Muscle of back (tissue), 10 donors: Measurements from ENCODE around the gene WDR45B. TPM values are rescaled to one million over a fixed set of nuclear protein-coding genes. Genes with fewer than 3 reads are reported as not detected.

Experiments
- polyA plus RNA-seq, 10 donors: library from polyadenylated mRNA; unstranded; fragments of 120-200 nt; gene quantifications; one replicate each; pipeline ENCODE4 v1.2.1, GENCODE V29; 2013; ENCODE audit not compliant: insufficient read length in 10 of 10

Gene WDR45B
- polyA plus RNA-seq, 10 donors: 51.5 to 71.7 (median 58.3) TPM

Other genes starting within 250 kb of the WDR45B start
- 10 to 100 TPM; 17.0 to 29.4 (median 18.4) TPM for gene HEXD, start 230.1 kb downstream of the WDR45B start, polyA plus RNA-seq
- 10 to 100 TPM; 13.1 to 26.1 (median 19.0) TPM for gene OGFOD3, start 229.9 kb downstream of the WDR45B start, polyA plus RNA-seq
- 10 to 100 TPM; 27.8 to 39.2 (median 29.6) TPM for gene CYBC1, start 197.7 kb downstream of the WDR45B start, polyA plus RNA-seq
- 10 to 100 TPM; 55.4 to 93.2 (median 65.5) TPM for gene NARF, start 189.7 kb downstream of the WDR45B start, polyA plus RNA-seq
- 10 to 100 TPM; 34.3 to 45.3 (median 40.1) TPM for gene FOXK2, start 128.7 kb downstream of the WDR45B start, polyA plus RNA-seq
- gene RAB40B, start 50.3 kb upstream of the WDR45B start, polyA plus RNA-seq: 10 to 100 TPM; 34.7 to 51.0 (median 44.1) TPM
- gene FN3KRP, start 68.3 kb upstream of the WDR45B start, polyA plus RNA-seq: 10 to 100 TPM; 24.0 to 36.4 (median 30.0) TPM
- 10 to 100 TPM; 12.2 to 19.9 (median 15.9) TPM for gene FN3K, start 87.2 kb upstream of the WDR45B start, polyA plus RNA-seq
- gene TBCD, start 103.6 kb upstream of the WDR45B start, polyA plus RNA-seq: 10 to 100 TPM; 53.5 to 86.2 (median 60.0) TPM
- 1 to 10 TPM in 2 of 10 donors, under 1 TPM in 8; 0.17 to 8.7 (median 0.28) TPM for gene ZNF750, start 191.6 kb upstream of the WDR45B start, polyA plus RNA-seq